HEK293 (cell line): ENCODE results near the gene IL22RA1.
A peak's percentile ranks its signal among the peaks of the same experiment; 100 is the strongest.

Source experiments
- CTCF ChIA-PET: fragments of 350-600 bp; formaldehyde crosslinking; extraction: SDS; loops from one replicate; lab custom pipeline; 2021; ENCODE audit warnings: antibody characterized with exemption; lab: Yijun Ruan, JAX
- POLR2A ChIA-PET: fragments of 300-600 bp; formaldehyde crosslinking; extraction: SDS; loops from one replicate; lab custom pipeline; 2020; ENCODE audit warnings: antibody characterized with exemption, inconsistent platforms; lab: Yijun Ruan, JAX
- H3K27ac ChIP-seq: fragments of 200-500 bp; sonication (Bioruptor generic); 2 replicates; pipeline ENCODE4 v1.5.1; 2014; ENCODE audit warnings: low read depth, low read length, control low read depth, inconsistent platforms; ENCODE audit errors: extremely low read depth
- H3K36me3 ChIP-seq, 2 experiments: fragments of 200-500 bp in 1 of 2; sonication (Bioruptor generic) in 1 of 2; 1 replicate in 1 of 2; 2 replicates in 1 of 2; pipeline ENCODE4 v1.5.1; 2014 to 2017; ENCODE audit warnings: inconsistent platforms in 2 of 2, low read length in 2 of 2; ENCODE audit not compliant: control insufficient read depth in 2 of 2, insufficient read depth in 1 of 2
- H3K4me1 ChIP-seq: fragments of 200-500 bp; sonication (Bioruptor generic); 2 replicates; pipeline ENCODE4 v1.5.1; 2014; ENCODE audit warnings: mild to moderate bottlenecking, low read length, inconsistent platforms; ENCODE audit not compliant: control insufficient read depth, insufficient read depth
- H3K4me3 ChIP-seq: 2 replicates; pipeline ENCODE4 v1.5.1; 2011; ENCODE audit warnings: low read depth, mild to moderate bottlenecking, control low read depth, low read length, moderate library complexity
- H3K9me3 ChIP-seq: fragments of 200-500 bp; sonication (Bioruptor generic); 2 replicates; pipeline ENCODE4 v1.5.1; 2014; ENCODE audit warnings: low read depth, low read length, inconsistent platforms; ENCODE audit not compliant: control insufficient read depth, insufficient read depth
- HOXC10 ChIP-seq: sonication (generic); formaldehyde crosslinking; IDR thresholded peaks from 2 replicates; pipeline ENCODE4 v1.8.1; 2023; ENCODE audit warnings: mild to moderate bottlenecking, missing genetic modification reagents
- PRDM1 ChIP-seq: fragments of 450-650 bp; formaldehyde crosslinking; IDR thresholded peaks from 2 replicates; pipeline ENCODE4; 2016; ENCODE audit warnings: missing biosample characterization, missing genetic modification characterization
- REPIN1 ChIP-seq: fragments of 450-650 bp; formaldehyde crosslinking; IDR thresholded peaks from 2 replicates; pipeline ENCODE4 v1.5.1; 2017; ENCODE audit warnings: missing biosample characterization, missing genetic modification characterization, low read depth
- SETDB1 ChIP-seq: IDR thresholded peaks from one replicate; pipeline ENCODE4 v1.6.1; 2017; ENCODE audit warnings: mild to moderate bottlenecking, low read length, moderate library complexity, mixed read lengths; ENCODE audit not compliant: insufficient read length
- SP2 ChIP-seq: fragments of 450-650 bp; formaldehyde crosslinking; IDR thresholded peaks from 2 replicates; pipeline ENCODE4 v1.5.1; 2016; ENCODE audit warnings: missing biosample characterization, missing genetic modification characterization
- SP3 ChIP-seq: fragments of 450-650 bp; formaldehyde crosslinking; IDR thresholded peaks from 2 replicates; pipeline ENCODE4 v1.5.1; 2016; ENCODE audit warnings: missing biosample characterization, missing genetic modification characterization
- ZEB2 ChIP-seq: fragments of 450-650 bp; formaldehyde crosslinking; IDR thresholded peaks from 2 replicates; pipeline ENCODE4 v1.5.1; 2016; ENCODE audit warnings: missing biosample characterization, missing genetic modification characterization
- ZFHX2 ChIP-seq: fragments of 450-650 bp; formaldehyde crosslinking; conservative IDR thresholded peaks from 2 replicates; pipeline ENCODE4 v1.5.1; 2016; ENCODE audit warnings: missing biosample characterization, missing genetic modification characterization
- ZFP3 ChIP-seq: fragments of 450-650 bp; formaldehyde crosslinking; IDR thresholded peaks from 2 replicates; pipeline ENCODE4 v1.5.1; 2016; ENCODE audit warnings: low read depth, missing biosample characterization, missing genetic modification characterization
- ZNF114 ChIP-seq: fragments of 450-650 bp; formaldehyde crosslinking; IDR thresholded peaks from 2 replicates; pipeline ENCODE4 v1.5.0; 2017; ENCODE audit warnings: missing biosample characterization, missing genetic modification characterization
- ZNF157 ChIP-seq: fragments of 450-650 bp; formaldehyde crosslinking; IDR thresholded peaks from 2 replicates; pipeline ENCODE4 v1.5.1; 2016; ENCODE audit warnings: missing biosample characterization, missing genetic modification characterization
- ZNF169 ChIP-seq: fragments of 450-650 bp; formaldehyde crosslinking; IDR thresholded peaks from 2 replicates; pipeline ENCODE4 v1.5.1; 2016; ENCODE audit warnings: missing biosample characterization, missing genetic modification characterization
- ZNF24 ChIP-seq: fragments of 450-650 bp; formaldehyde crosslinking; IDR thresholded peaks from 2 replicates; pipeline ENCODE4 v1.5.1; 2016; ENCODE audit warnings: missing biosample characterization, missing genetic modification characterization
- ZNF292 ChIP-seq: fragments of 450-650 bp; formaldehyde crosslinking; IDR thresholded peaks from 2 replicates; pipeline ENCODE4 v1.5.1; 2016; ENCODE audit warnings: low read depth, missing biosample characterization, missing genetic modification characterization, borderline replicate concordance
- ZNF335 ChIP-seq: fragments of 450-650 bp; formaldehyde crosslinking; conservative IDR thresholded peaks from 2 replicates; pipeline ENCODE4 v1.5.1; 2016; ENCODE audit warnings: missing biosample characterization, missing genetic modification characterization
- ZNF549 ChIP-seq: fragments of 450-650 bp; IDR thresholded peaks from 2 replicates; pipeline ENCODE4 v1.5.1; 2018; ENCODE audit warnings: missing biosample characterization, missing genetic modification characterization, mild to moderate bottlenecking, inconsistent platforms, moderate library complexity
- ZNF624 ChIP-seq: fragments of 450-650 bp; formaldehyde crosslinking; IDR thresholded peaks from 2 replicates; pipeline ENCODE4 v1.5.1; 2017; ENCODE audit warnings: missing biosample characterization, missing genetic modification characterization
- ZNF629 ChIP-seq: fragments of 450-650 bp; formaldehyde crosslinking; IDR thresholded peaks from 2 replicates; pipeline ENCODE4 v1.5.1; 2017; ENCODE audit warnings: missing biosample characterization, missing genetic modification characterization
- ZNF660 ChIP-seq: fragments of 450-650 bp; IDR thresholded peaks from 2 replicates; pipeline ENCODE4 v1.5.1; 2018; ENCODE audit warnings: missing biosample characterization, mild to moderate bottlenecking, missing genetic modification characterization
- ZNF664 ChIP-seq: fragments of 450-650 bp; formaldehyde crosslinking; IDR thresholded peaks from 2 replicates; pipeline ENCODE4 v1.5.1; 2016; ENCODE audit warnings: missing biosample characterization, missing genetic modification characterization
- ZNF830 ChIP-seq: fragments of 450-650 bp; IDR thresholded peaks from 2 replicates; pipeline ENCODE4 v1.5.0; 2018; ENCODE audit warnings: missing biosample characterization, missing genetic modification characterization, low read depth, mild to moderate bottlenecking, moderate library complexity
- ZXDB ChIP-seq: fragments of 450-650 bp; formaldehyde crosslinking; IDR thresholded peaks from 2 replicates; pipeline ENCODE4 v1.5.1; 2016; ENCODE audit warnings: missing biosample characterization, missing genetic modification characterization
- TF ChIP-seq, protein P1 (sequence below): fragments of 450-650 bp; formaldehyde crosslinking; IDR thresholded peaks from 2 replicates; pipeline ENCODE4 v1.5.1; 2017; ENCODE audit warnings: missing biosample characterization, missing genetic modification characterization
- TF ChIP-seq, protein P2 (sequence below): fragments of 450-650 bp; formaldehyde crosslinking; IDR thresholded peaks from 2 replicates; pipeline ENCODE4 v1.5.1; 2016; ENCODE audit warnings: missing biosample characterization, missing genetic modification characterization
- TF ChIP-seq, protein P3 (sequence below): fragments of 450-650 bp; formaldehyde crosslinking; IDR thresholded peaks from 2 replicates; pipeline ENCODE4 v1.5.0; 2017; ENCODE audit warnings: missing biosample characterization, missing genetic modification characterization, borderline replicate concordance

IL22RA1 gene

DNA sequence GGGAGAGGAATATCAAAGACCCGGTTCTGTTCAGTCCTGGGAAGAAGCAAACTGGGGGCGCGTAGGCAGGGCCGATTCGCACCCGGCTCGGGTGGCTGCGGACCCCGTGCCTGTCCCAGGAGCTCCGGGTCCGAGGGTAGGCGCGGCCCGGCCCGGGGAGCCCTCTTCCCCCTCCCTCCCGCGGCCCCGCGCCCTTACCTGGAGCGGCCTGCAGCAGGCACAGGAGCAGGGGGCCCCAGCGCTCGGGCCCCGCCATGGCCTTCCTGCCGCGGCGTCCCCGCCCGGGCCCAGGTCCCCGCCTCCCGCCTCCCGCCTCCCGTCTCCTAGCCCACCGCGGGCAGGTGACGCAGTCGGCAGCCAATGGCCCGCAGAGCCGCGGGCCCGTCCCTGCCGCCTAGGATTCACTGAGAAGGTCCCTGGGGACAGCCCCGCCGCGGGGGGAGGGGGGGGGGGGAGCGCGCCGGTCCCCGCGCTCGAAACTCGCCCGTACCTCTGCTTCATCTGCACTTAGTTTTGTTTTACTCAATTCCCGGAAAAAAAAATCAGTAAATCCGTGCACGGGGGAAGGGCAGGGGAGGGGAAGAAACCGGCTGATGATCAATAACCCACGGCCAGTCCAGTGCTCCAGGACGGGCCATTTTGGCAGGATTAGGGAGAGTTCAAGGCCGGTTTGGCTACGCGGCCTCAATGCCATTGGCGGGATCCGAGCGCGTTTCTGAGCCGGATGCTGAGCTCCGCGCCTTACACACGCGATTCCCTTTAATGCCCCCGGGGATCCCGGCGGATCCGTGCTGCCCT, 44.3 kb upstream of the IL22RA1 start, which contains the start of gene IFNLR1 (continued):
- TF ChIP-seq, protein P1, sequence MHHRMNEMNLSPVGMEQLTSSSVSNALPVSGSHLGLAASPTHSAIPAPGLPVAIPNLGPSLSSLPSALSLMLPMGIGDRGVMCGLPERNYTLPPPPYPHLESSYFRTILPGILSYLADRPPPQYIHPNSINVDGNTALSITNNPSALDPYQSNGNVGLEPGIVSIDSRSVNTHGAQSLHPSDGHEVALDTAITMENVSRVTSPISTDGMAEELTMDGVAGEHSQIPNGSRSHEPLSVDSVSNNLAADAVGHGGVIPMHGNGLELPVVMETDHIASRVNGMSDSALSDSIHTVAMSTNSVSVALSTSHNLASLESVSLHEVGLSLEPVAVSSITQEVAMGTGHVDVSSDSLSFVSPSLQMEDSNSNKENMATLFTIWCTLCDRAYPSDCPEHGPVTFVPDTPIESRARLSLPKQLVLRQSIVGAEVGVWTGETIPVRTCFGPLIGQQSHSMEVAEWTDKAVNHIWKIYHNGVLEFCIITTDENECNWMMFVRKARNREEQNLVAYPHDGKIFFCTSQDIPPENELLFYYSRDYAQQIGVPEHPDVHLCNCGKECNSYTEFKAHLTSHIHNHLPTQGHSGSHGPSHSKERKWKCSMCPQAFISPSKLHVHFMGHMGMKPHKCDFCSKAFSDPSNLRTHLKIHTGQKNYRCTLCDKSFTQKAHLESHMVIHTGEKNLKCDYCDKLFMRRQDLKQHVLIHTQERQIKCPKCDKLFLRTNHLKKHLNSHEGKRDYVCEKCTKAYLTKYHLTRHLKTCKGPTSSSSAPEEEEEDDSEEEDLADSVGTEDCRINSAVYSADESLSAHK (tag by site-specific recombination) = peak; percentile 45
- no peak for TF ChIP-seq REPIN1
- TF ChIP-seq ZNF629 (tag by site-specific recombination) = peak; percentile 56; the same call in 1 of the 2 replicates
- TF ChIP-seq ZNF292 (tag by site-specific recombination) = no peak
- TF ChIP-seq ZNF830 (tag by site-specific recombination) = no peak
- 0 out of 2 replicates have a peak, but pooled peaks have one; percentile 38 for TF ChIP-seq HOXC10
- TF ChIP-seq ZNF169 (tag by site-specific recombination) = no peak

DNA sequence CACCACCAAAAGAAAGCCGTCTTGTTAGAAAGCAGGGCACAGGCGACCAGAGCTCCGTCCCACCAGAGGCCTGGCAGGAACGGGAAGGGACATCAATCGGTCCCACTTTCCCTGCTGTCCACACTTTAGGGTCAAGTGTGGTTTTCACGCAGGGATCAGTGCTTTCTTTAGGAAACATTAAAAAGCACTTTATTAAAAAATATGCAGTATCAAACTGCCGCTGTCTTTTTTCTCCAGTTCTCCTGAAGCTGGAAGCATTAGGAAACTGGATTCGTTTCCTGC, 43.7 kb upstream of the IL22RA1 start:
- CTCF ChIA-PET = interaction anchor here (0.8 to 5.7 kb wide), 5 partner anchors 13 to 377 kb away, joined by 3 to 43 read pairs (median 4); no protein-coding TSS in a partner anchor
- Histone ChIP-seq H3K36me3 (peaks cover 3 to 7% of the 10 kb centered on the region in 2 experiments; a peak in 1 of 3 replicates), H3K27ac (peak overlapping the region; percentile 82), H3K9me3 (no peaks in the 10 kb centered on the region), H3K4me1 (peaks cover 3% of the 10 kb centered on the region), H3K4me3 (peak overlapping the region; percentile 69)
- POLR2A ChIA-PET = interaction anchor here (0.8 kb wide), 1 partner anchor 229 kb away, joined by 3 read pairs; the partner anchor contains the start of gene NIPAL3
- 0 out of 2 replicates have a peak, but pooled peaks have one; percentile 23 for TF ChIP-seq ZFHX2
- TF ChIP-seq SP3 (tag by site-specific recombination) = no peak
- TF ChIP-seq PRDM1 = peak; percentile 24; the same call in 1 of the 2 replicates
- TF ChIP-seq ZNF660 (tag by site-specific recombination) = peak; percentile 95

DNA sequence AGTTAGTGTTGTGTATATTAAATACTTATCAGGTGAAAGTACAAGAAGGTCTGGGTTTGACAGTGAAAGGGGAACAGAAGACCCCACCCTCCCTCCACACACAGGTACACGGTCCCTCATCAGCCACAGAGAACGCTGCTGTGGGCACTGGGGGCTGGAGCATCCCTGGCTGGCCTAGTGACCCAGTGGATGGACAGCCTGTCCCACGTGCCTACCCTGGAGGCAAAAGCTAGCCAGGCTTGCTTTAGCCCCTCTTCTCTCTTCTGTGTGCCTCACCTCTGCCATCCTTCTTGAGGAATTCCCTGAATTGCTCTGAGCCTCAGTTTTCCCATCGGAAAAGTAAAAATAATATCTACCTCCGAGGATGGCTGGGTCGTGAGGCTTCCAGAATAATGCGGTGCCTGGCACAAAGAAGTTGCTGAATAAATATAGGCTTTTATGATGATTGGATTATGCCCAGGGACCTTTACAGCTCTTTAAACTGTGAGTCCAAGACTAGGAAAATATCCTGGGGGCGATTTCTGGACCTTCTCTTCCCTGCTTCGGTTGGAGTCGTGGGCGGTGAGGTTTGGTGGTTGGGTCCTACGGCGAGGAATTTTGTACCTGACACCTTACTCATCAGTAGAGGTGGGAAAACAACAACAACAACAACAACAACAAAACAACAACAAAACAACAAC, 43.2 kb upstream of the IL22RA1 start:
- H3K4me3 ChIP-seq = peak overlapping the region; percentile 69
- peaks cover 3% of the 10 kb centered on the region for H3K4me1 ChIP-seq
- POLR2A ChIA-PET = interaction anchor here (0.8 kb wide), 1 partner anchor 230 kb away, joined by 3 read pairs; the partner anchor contains the start of gene NIPAL3
- no peaks in the 10 kb centered on the region for H3K9me3 ChIP-seq
- peak overlapping the region; percentile 82 for H3K27ac ChIP-seq
- CTCF ChIA-PET = interaction anchor here (0.7 to 5.7 kb wide), 5 partner anchors 13 to 378 kb away, joined by 3 to 43 read pairs (median 4); no protein-coding TSS in a partner anchor
- peaks cover 3 to 11% of the 10 kb centered on the region in 2 experiments; a peak in 1 of 3 replicates for H3K36me3 ChIP-seq
- TF ChIP-seq SP3 (tag by site-specific recombination) (no peak), ZNF549 (tag by site-specific recombination) (no peak), ZNF169 (tag by site-specific recombination) (no peak), ZNF157 (no peak), ZNF664 (tag by site-specific recombination) (peak; percentile 70; the same call in 1 of the 2 replicates), ZEB2 (tag by site-specific recombination) (peak; percentile 14; the same call in 1 of the 2 replicates), ZNF624 (tag by site-specific recombination) (no peak), ZFP3 (tag by site-specific recombination) (no peak), SETDB1 (no peak), ZNF335 (peak; percentile 90; the same call in 1 of the 2 replicates), ZXDB (tag by site-specific recombination) (no peak), SP2 (tag by site-specific recombination) (no peak), ZNF114 (no peak), ZNF24 (tag by site-specific recombination) (no peak)
- TF ChIP-seq, protein P2, sequence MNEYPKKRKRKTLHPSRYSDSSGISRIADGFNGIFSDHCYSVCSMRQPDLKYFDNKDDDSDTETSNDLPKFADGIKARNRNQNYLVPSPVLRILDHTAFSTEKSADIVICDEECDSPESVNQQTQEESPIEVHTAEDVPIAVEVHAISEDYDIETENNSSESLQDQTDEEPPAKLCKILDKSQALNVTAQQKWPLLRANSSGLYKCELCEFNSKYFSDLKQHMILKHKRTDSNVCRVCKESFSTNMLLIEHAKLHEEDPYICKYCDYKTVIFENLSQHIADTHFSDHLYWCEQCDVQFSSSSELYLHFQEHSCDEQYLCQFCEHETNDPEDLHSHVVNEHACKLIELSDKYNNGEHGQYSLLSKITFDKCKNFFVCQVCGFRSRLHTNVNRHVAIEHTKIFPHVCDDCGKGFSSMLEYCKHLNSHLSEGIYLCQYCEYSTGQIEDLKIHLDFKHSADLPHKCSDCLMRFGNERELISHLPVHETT = no peak
- TF ChIP-seq, protein P3, sequence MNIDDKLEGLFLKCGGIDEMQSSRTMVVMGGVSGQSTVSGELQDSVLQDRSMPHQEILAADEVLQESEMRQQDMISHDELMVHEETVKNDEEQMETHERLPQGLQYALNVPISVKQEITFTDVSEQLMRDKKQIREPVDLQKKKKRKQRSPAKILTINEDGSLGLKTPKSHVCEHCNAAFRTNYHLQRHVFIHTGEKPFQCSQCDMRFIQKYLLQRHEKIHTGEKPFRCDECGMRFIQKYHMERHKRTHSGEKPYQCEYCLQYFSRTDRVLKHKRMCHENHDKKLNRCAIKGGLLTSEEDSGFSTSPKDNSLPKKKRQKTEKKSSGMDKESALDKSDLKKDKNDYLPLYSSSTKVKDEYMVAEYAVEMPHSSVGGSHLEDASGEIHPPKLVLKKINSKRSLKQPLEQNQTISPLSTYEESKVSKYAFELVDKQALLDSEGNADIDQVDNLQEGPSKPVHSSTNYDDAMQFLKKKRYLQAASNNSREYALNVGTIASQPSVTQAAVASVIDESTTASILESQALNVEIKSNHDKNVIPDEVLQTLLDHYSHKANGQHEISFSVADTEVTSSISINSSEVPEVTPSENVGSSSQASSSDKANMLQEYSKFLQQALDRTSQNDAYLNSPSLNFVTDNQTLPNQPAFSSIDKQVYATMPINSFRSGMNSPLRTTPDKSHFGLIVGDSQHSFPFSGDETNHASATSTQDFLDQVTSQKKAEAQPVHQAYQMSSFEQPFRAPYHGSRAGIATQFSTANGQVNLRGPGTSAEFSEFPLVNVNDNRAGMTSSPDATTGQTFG (tag by site-specific recombination) = no peak
